A549 (cell line): ENCODE results near the gene GATA2.

Experiments used
- CTCF ChIP-seq: fragments of >200 bp; sonication (Bioruptor Twin); formaldehyde crosslinking; IDR thresholded peaks from 3 replicates; pipeline ENCODE4 v1.5.1; 2016
- EP300 ChIP-seq, 2 experiments: fragments of >200 bp; sonication (Bioruptor Twin); formaldehyde crosslinking; IDR thresholded peaks; 2 replicates in 1 of 2; 3 replicates in 1 of 2; pipeline ENCODE4 v1.6.1; 2016 to 2017
- NPAS2 ChIP-seq: fragments of 250-450 bp; sonication (Bioruptor Pico); IDR thresholded peaks from 2 replicates; pipeline ENCODE4 v1.8.0; 2022; ENCODE audit warnings: mild to moderate bottlenecking, moderate library complexity, borderline replicate concordance

- TF ChIP-seq NPAS2 (no peak), CTCF (no peak), EP300 (IDR thresholded peaks at IDR 0.05) (no peak)
Observed at GRCh38 chr3:128490650-128490914, 2.4 kb downstream of the GATA2 start.
